Mononuclear cell (primary cell): ENCODE data around the gene NFAT5. TPM values are rescaled to one million over a fixed set of nuclear protein-coding genes. Genes with fewer than 3 reads are reported as not detected.
"Not testable (repeated sequence)": the region's sequence is repeated elsewhere in the genome, so short reads cannot be mapped to it uniquely, and the experiment has no call there.

Experiments used
- H3K27me3 ChIP-seq: 2 replicates; pipeline ENCODE4 v1.6.0; 2011; ENCODE audit warnings: low read length, control low read depth; ENCODE audit not compliant: insufficient read depth
- H3K4me1 ChIP-seq: 2 replicates; pipeline ENCODE4 v1.5.1; 2011; ENCODE audit warnings: mild to moderate bottlenecking, low read length, control low read depth; ENCODE audit not compliant: insufficient read depth
- H3K4me3 ChIP-seq: 2 replicates; pipeline ENCODE4 v1.5.1; 2011; ENCODE audit warnings: mild to moderate bottlenecking, low read length, moderate library complexity
- H3K9me3 ChIP-seq: 2 replicates; pipeline ENCODE4 v1.5.1; 2011; ENCODE audit warnings: low read depth, mild to moderate bottlenecking, control low read depth, low read length
- total RNA-seq: library from RNA; depleted of rRNA; stranded (reverse); fragments of >200 nt; gene quantifications from one replicate; pipeline ENCODE4 v1.2.3, GENCODE V29; 2012

Gene NFAT5
- total RNA-seq, 1 donor: 43.0 TPM

- Histone ChIP-seq H3K9me3 (no peaks in the 10 kb centered on the region), H3K27me3 (no peaks in the 10 kb centered on the region), H3K4me3 (no peak overlapping the region), H3K4me1 (peaks cover 41% of the 10 kb centered on the region)
These were observed 27.0 kb upstream of the NFAT5 start for GRCh38 chr16:69538808-69539207.

GRCh38 chr16:69542974-69543373, 22.8 kb upstream of the NFAT5 start:
- Histone ChIP-seq H3K27me3 (no peaks in the 10 kb centered on the region), H3K4me1 (peaks cover 32% of the 10 kb centered on the region), H3K4me3 (no peak overlapping the region), H3K9me3 (no peaks in the 10 kb centered on the region)

DNA sequence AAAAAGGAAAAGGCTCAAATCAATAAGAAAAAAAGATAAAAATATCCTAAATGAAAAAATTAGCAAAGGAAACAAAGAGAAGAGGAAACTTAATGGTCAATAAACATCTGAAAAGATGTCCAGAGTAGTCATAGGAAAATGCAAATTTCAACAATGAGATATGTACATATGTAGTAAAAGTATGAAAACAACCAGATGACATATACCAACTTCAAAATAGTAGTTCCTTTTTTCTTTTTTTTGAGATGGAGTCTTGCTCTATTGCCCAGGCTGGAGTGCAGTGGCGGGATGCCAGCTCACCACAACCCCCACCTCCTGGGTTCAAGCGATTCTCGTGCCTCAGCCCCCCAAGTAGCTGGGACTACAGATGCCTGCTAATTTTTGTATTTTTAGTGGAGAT, 21.7 kb upstream of the NFAT5 start:
- no peak overlapping the region for H3K4me3 ChIP-seq
- peaks cover 30% of the 10 kb centered on the region for H3K4me1 ChIP-seq
- no peaks in the 10 kb centered on the region for H3K27me3 ChIP-seq
- H3K9me3 ChIP-seq: no peaks in the 10 kb centered on the region

DNA sequence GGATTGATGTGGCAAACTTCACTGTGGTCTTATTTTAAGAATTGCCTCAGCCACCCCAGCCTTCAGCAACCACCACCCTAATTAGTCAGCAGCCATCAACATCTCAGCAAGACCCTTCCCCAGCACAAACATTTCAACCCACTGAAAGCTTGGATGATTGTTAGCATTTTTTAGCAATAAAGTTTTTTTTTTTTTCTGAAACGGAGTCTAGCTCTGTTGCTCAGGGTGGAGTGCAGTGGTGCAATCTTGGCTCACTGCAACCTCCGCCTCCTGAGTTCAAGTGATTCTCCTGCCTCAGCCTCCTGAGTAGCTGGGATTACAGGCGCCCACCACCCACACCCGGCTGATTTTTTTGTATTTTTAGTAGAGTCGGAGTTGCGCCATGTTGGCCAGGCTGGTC, 19.1 kb upstream of the NFAT5 start:
- not testable (repeated sequence) for H3K4me1 ChIP-seq, H3K9me3 ChIP-seq, H3K4me3 ChIP-seq, H3K27me3 ChIP-seq

- H3K4me3 ChIP-seq: no peak overlapping the region
- no peaks in the 10 kb centered on the region for H3K27me3 ChIP-seq
- peaks cover 18% of the 10 kb centered on the region for H3K4me1 ChIP-seq
- no peaks in the 10 kb centered on the region for H3K9me3 ChIP-seq
These were observed 12.4 kb upstream of the NFAT5 start for GRCh38 chr16:69553332-69553731.

GRCh38 chr16:69554495-69554894, 11.3 kb upstream of the NFAT5 start:
- Histone ChIP-seq H3K4me1 (peaks cover 18% of the 10 kb centered on the region), H3K9me3 (no peaks in the 10 kb centered on the region), H3K27me3 (no peaks in the 10 kb centered on the region), H3K4me3 (no peak overlapping the region)

GRCh38 chr16:69555437-69555836, 10.3 kb upstream of the NFAT5 start:
- no peaks in the 10 kb centered on the region for H3K9me3 ChIP-seq
- H3K4me1 ChIP-seq: peaks cover 18% of the 10 kb centered on the region
- no peak overlapping the region for H3K4me3 ChIP-seq
- H3K27me3 ChIP-seq: no peaks in the 10 kb centered on the region

DNA sequence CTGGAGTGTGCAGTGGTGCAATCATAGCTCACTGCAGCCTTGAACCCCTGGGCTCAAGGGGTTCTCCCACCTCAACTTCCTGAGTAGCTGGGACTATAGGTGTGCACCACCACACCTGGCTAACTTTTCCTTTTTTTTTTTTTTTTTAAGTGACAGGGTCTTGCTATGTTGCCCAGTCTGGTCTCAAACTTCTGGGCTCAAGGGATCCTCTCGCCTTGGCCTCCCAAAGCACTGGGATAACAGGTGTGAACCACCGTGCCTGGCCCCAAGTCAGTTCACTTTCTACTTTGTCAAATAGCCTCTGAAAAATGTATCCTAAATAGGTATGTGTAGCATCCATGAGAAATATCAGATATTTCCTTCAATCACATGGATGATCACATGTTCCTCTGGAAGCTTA, 9.9 kb upstream of the NFAT5 start:
- no peak overlapping the region for H3K4me3 ChIP-seq
- H3K9me3 ChIP-seq: no peaks in the 10 kb centered on the region
- H3K4me1 ChIP-seq: peaks cover 18% of the 10 kb centered on the region
- H3K27me3 ChIP-seq: no peaks in the 10 kb centered on the region

GRCh38 chr16:69559164-69559563, 6.6 kb upstream of the NFAT5 start:
- no peak overlapping the region for H3K4me3 ChIP-seq
- H3K4me1 ChIP-seq: peaks cover 29% of the 10 kb centered on the region

GRCh38 chr16:69561367-69561766, 4.4 kb upstream of the NFAT5 start:
- not testable (repeated sequence) for H3K9me3 ChIP-seq, H3K4me3 ChIP-seq, H3K27me3 ChIP-seq
- peaks cover 22% of the 10 kb centered on the region for H3K4me1 ChIP-seq

More at GRCh38 chr16:69559164-69559563, 6.6 kb upstream of the NFAT5 start:
- no peaks in the 10 kb centered on the region for H3K9me3 ChIP-seq
- H3K27me3 ChIP-seq: no peaks in the 10 kb centered on the region

DNA sequence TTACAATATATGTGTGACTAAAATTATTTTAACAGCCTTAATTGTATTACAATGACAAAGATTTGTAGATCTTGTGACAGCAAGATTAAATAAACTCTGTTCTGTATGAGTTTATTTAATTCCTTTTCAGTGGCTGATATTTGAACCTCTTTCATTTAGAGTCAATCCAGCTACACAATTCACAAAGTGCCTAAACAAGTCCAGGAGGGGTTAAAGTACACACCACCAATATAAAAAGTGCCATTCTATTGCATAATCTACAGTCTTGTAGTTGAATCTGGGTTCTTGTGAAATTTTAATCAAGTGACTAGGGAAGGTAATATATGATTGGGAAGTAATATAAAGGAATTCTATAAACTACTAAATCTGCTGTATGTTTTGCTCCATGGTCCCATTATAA, 3.9 kb upstream of the NFAT5 start:
- no peaks in the 10 kb centered on the region for H3K27me3 ChIP-seq
- no peak overlapping the region for H3K4me3 ChIP-seq
- no peaks in the 10 kb centered on the region for H3K9me3 ChIP-seq
- H3K4me1 ChIP-seq: peaks cover 24% of the 10 kb centered on the region

DNA sequence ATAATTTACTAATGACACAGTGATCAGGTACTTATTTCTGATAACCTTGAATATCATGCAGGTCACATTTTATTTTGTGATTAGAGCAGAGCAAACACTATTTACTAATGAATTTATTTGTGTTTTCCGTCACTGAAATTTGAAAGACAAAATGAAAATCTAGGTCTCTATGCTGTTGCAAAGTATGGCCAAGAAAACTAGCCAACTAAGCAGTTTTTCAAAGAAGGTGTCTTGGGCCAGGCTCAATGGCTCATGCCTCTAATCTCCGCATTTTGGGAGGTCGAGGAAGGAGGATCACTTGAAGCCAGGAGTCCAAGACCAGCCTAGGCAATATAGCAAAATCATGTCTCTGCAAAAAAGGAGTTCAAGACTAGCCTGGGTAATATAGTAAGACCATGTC, 3.0 kb upstream of the NFAT5 start:
- peaks cover 33% of the 10 kb centered on the region for H3K4me1 ChIP-seq
- no peaks in the 10 kb centered on the region for H3K27me3 ChIP-seq
- H3K4me3 ChIP-seq: no peak overlapping the region

GRCh38 chr16:69563605-69564580, 1.9 kb upstream of the NFAT5 start:
- Histone ChIP-seq H3K4me1 (peaks cover 37% of the 10 kb centered on the region), H3K9me3 (no peaks in the 10 kb centered on the region), H3K27me3 (no peaks in the 10 kb centered on the region), H3K4me3 (peak overlapping the region; percentile 88)

More for the DNA sequence above, 3.0 kb upstream of the NFAT5 start:
- H3K9me3 ChIP-seq: no peaks in the 10 kb centered on the region

- H3K4me3 ChIP-seq: peak overlapping the region; percentile 88
- peaks cover 37% of the 10 kb centered on the region for H3K4me1 ChIP-seq
- H3K9me3 ChIP-seq: no peaks in the 10 kb centered on the region
- H3K27me3 ChIP-seq: no peaks in the 10 kb centered on the region
These were observed 708 bp upstream of the NFAT5 start for GRCh38 chr16:69564845-69565670.

GRCh38 chr16:69566240-69566980, 644 bp downstream of the NFAT5 start:
- Histone ChIP-seq H3K9me3 (no peaks in the 10 kb centered on the region), H3K4me3 (peak overlapping the region; percentile 88), H3K4me1 (peaks cover 37% of the 10 kb centered on the region), H3K27me3 (no peaks in the 10 kb centered on the region)
